ENCODE measurements around the gene WDFY4. TPM values are rescaled to one million over a fixed set of nuclear protein-coding genes. Genes with fewer than 3 reads are reported as not detected.

WDFY4 gene
- total RNA-seq, 1 donor from 2014 or later: 0.25 TPM

DNA sequence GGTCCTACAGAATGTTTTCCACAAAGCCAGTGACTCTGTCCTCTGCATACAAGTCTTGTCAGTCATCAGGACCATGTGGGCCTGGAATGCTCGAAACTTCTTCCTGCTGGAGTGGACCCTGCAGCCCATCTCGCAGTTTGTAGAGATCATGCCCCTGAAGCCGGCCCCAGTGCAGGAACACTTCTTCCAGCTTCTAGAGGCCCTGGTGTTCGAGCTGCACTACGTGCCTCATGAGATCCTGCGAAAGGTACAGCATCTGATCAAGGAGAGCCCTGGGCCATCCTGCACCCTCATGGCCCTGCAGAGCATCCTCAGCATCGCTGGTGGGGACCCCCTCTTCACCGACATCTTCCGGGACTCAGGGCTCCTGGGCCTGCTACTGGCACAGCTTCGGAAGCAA lies 46.5 kb downstream of the WDFY4 start:
- H3K4me3 ChIP-seq (ENCODE audit: insufficient read depth, low read depth, low read length): no peak overlapping the region
- no peak overlapping the region for H3K9ac ChIP-seq (ENCODE audit: low read length)
- no peaks in the 10 kb centered on the region for H3K79me2 ChIP-seq (ENCODE audit: insufficient read depth, low read length)
- no peak for TF ChIP-seq EZH2 (IDR thresholded peaks at IDR 0.05; ENCODE audit: insufficient read depth, low read length)
- TF ChIP-seq, protein P1, sequence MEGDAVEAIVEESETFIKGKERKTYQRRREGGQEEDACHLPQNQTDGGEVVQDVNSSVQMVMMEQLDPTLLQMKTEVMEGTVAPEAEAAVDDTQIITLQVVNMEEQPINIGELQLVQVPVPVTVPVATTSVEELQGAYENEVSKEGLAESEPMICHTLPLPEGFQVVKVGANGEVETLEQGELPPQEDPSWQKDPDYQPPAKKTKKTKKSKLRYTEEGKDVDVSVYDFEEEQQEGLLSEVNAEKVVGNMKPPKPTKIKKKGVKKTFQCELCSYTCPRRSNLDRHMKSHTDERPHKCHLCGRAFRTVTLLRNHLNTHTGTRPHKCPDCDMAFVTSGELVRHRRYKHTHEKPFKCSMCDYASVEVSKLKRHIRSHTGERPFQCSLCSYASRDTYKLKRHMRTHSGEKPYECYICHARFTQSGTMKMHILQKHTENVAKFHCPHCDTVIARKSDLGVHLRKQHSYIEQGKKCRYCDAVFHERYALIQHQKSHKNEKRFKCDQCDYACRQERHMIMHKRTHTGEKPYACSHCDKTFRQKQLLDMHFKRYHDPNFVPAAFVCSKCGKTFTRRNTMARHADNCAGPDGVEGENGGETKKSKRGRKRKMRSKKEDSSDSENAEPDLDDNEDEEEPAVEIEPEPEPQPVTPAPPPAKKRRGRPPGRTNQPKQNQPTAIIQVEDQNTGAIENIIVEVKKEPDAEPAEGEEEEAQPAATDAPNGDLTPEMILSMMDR (IDR thresholded peaks at IDR 0.05; ENCODE audit: insufficient read depth, low read depth, low read length): no peak
- H3K9me3 ChIP-seq (ENCODE audit: insufficient read depth, low read depth, low read length): no peaks in the 10 kb centered on the region
- FAIRE-seq (no peak), DNase-seq (ENCODE audit: low read depth) (no peak)
- H3K9me3 Mint-ChIP-seq (ENCODE audit: unreplicated experiment): no peaks in the 10 kb centered on the region
- no peaks in the 10 kb centered on the region for H3K36me3 Mint-ChIP-seq (ENCODE audit: low read depth, unreplicated experiment)
- H3K4me1 Mint-ChIP-seq (ENCODE audit: low read depth, unreplicated experiment): no peaks in the 10 kb centered on the region
- no peak overlapping the region for H3K4me2 ChIP-seq (ENCODE audit: low read length)
- no peak overlapping the region for H3K4me3 Mint-ChIP-seq (ENCODE audit: unreplicated experiment)
- peaks cover 9% of the 10 kb centered on the region for H3K27me3 ChIP-seq (ENCODE audit: insufficient read depth, low read length)
- peaks cover 41% of the 10 kb centered on the region for H3K27me3 Mint-ChIP-seq (ENCODE audit: low read depth, unreplicated experiment)
- H3K36me3 ChIP-seq (ENCODE audit: insufficient read depth, low read length): no peaks in the 10 kb centered on the region
- H3K4me1 ChIP-seq (ENCODE audit: insufficient read depth, low read length): no peaks in the 10 kb centered on the region
- H4K20me1 ChIP-seq (ENCODE audit: insufficient read depth, low read length): no peaks in the 10 kb centered on the region
- H3K27ac ChIP-seq (ENCODE audit: low read depth, low read length): no peak overlapping the region
- no peak overlapping the region for H2AFZ ChIP-seq (ENCODE audit: low read depth, low read length)
- H3K27ac Mint-ChIP-seq (ENCODE audit: unreplicated experiment): no peak overlapping the region

DNA sequence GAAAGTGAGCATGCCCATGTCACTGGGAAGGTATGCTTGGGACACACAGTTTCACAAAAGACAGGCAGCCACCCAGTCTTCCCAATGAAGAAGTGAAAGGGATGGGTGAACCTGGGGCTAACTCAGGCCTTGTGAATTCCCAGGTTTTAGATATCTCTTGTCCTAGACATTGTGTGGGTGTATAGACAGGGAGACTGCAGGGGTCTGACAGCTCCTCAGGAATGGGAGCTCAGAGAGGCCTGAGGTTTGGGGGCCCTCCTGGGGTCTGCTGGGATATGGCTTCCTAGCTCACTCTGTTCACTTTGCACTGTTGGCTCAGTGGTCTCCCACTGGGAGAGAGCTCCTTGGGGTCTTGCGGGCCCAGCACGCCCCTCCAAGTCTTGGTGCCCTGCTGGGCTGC lies 47.0 kb downstream of the WDFY4 start:
- no peaks in the 10 kb centered on the region for H3K4me1 Mint-ChIP-seq (ENCODE audit: low read depth, unreplicated experiment)
- Histone ChIP-seq H3K4me1 (ENCODE audit: insufficient read depth, low read length) (no peaks in the 10 kb centered on the region), H3K4me3 (ENCODE audit: insufficient read depth, low read depth, low read length) (no peak overlapping the region), H3K79me2 (ENCODE audit: insufficient read depth, low read length) (no peaks in the 10 kb centered on the region), H2AFZ (ENCODE audit: low read depth, low read length) (no peak overlapping the region), H3K9me3 (ENCODE audit: insufficient read depth, low read depth, low read length) (no peaks in the 10 kb centered on the region), H3K9ac (ENCODE audit: low read length) (no peak overlapping the region), H4K20me1 (ENCODE audit: insufficient read depth, low read length) (no peaks in the 10 kb centered on the region), H3K27ac (ENCODE audit: low read depth, low read length) (no peak overlapping the region), H3K4me2 (ENCODE audit: low read length) (no peak overlapping the region), H3K36me3 (ENCODE audit: insufficient read depth, low read length) (no peaks in the 10 kb centered on the region), H3K27me3 (ENCODE audit: insufficient read depth, low read length) (peaks cover 9% of the 10 kb centered on the region)
- TF ChIP-seq, protein P1 (IDR thresholded peaks at IDR 0.05; ENCODE audit: insufficient read depth, low read depth, low read length): no peak
- TF ChIP-seq EZH2 (IDR thresholded peaks at IDR 0.05; ENCODE audit: insufficient read depth, low read length): no peak
- no peak overlapping the region for H3K4me3 Mint-ChIP-seq (ENCODE audit: unreplicated experiment)
- FAIRE-seq (no peak), DNase-seq (ENCODE audit: low read depth) (no peak)
- H3K36me3 Mint-ChIP-seq (ENCODE audit: low read depth, unreplicated experiment): no peaks in the 10 kb centered on the region
- peaks cover 38% of the 10 kb centered on the region for H3K27me3 Mint-ChIP-seq (ENCODE audit: low read depth, unreplicated experiment)
- H3K27ac Mint-ChIP-seq (ENCODE audit: unreplicated experiment): no peak overlapping the region
- no peaks in the 10 kb centered on the region for H3K9me3 Mint-ChIP-seq (ENCODE audit: unreplicated experiment)

DNA sequence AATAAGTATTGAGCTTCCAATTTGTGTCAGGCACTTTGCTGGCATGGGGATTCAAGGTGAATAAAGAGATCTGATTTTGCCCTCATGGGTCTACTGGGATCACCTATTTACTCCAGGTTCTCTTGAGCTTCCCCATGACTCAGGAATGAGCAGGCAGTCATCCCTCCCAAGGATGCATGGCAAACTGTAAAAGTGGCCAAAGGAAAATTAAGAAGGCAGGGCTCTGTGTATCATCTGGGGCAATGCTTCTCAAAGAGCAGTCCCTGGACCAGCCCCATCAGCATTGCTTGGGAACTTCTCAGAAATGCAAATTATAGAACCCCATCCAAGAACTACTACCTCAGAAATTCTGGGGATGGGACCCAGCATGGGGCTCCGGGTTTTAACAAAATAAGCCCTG lies 48.7 kb downstream of the WDFY4 start:
- Histone ChIP-seq H3K4me2 (ENCODE audit: low read length) (no peak overlapping the region), H3K79me2 (ENCODE audit: insufficient read depth, low read length) (no peaks in the 10 kb centered on the region), H3K4me3 (ENCODE audit: insufficient read depth, low read depth, low read length) (no peak overlapping the region), H3K4me1 (ENCODE audit: insufficient read depth, low read length) (no peaks in the 10 kb centered on the region), H4K20me1 (ENCODE audit: insufficient read depth, low read length) (no peaks in the 10 kb centered on the region), H3K27ac (ENCODE audit: low read depth, low read length) (no peak overlapping the region), H3K36me3 (ENCODE audit: insufficient read depth, low read length) (no peaks in the 10 kb centered on the region), H3K9ac (ENCODE audit: low read length) (no peak overlapping the region), H2AFZ (ENCODE audit: low read depth, low read length) (no peak overlapping the region), H3K27me3 (ENCODE audit: insufficient read depth, low read length) (peaks cover 10% of the 10 kb centered on the region), H3K9me3 (ENCODE audit: insufficient read depth, low read depth, low read length) (no peaks in the 10 kb centered on the region)
- Mint-ChIP-seq H3K27me3 (ENCODE audit: low read depth, unreplicated experiment) (peaks cover 23% of the 10 kb centered on the region), H3K4me1 (ENCODE audit: low read depth, unreplicated experiment) (no peaks in the 10 kb centered on the region), H3K27ac (ENCODE audit: unreplicated experiment) (no peak overlapping the region), H3K9me3 (ENCODE audit: unreplicated experiment) (no peaks in the 10 kb centered on the region), H3K4me3 (ENCODE audit: unreplicated experiment) (no peak overlapping the region), H3K36me3 (ENCODE audit: low read depth, unreplicated experiment) (no peaks in the 10 kb centered on the region)
- no peak for FAIRE-seq
- TF ChIP-seq, protein P1 (IDR thresholded peaks at IDR 0.05; ENCODE audit: insufficient read depth, low read depth, low read length): no peak
- TF ChIP-seq EZH2 (IDR thresholded peaks at IDR 0.05; ENCODE audit: insufficient read depth, low read length): no peak
- no peak for DNase-seq (ENCODE audit: low read depth)

Measured in astrocyte (in vitro differentiated cells and primary cell).